RWPE1 (cell line): Measurements from ENCODE around the gene EHD4.

Source experiments
- CTCF ChIA-PET: fragments of 350-600 bp; sonication (Branson Sonifier 250); formaldehyde crosslinking; extraction: SDS; loops from one replicate; lab custom pipeline; 2021; lab: Yijun Ruan, JAX
- POLR2A ChIA-PET: fragments of 400-600 bp; formaldehyde crosslinking; extraction: SDS; loops from one replicate; lab custom pipeline; 2020; ENCODE audit warnings: antibody characterized with exemption; ENCODE audit not compliant: low non-redundant PET; lab: Yijun Ruan, JAX
- DNase-seq: peaks from one replicate; pipeline ENCODE4 v3.0.0; 2012; ENCODE audit warnings: low spot score
- H3K27ac ChIP-seq: fragments of 450-650 bp; 2 replicates; pipeline ENCODE4 v1.5.1; 2017
- CTCF ChIP-seq: fragments of 450-650 bp; conservative IDR thresholded peaks from 2 replicates; pipeline ENCODE4 v1.5.1; 2017; ENCODE audit warnings: low read depth, mild to moderate bottlenecking

EHD4 gene

GRCh38 chr15:41896566-41896965 lies 75.8 kb downstream of the EHD4 start:
- CTCF ChIA-PET, result interaction anchor here (2.5 kb wide), 1 partner anchor 9 kb away, joined by 11 read pairs; no protein-coding TSS in a partner anchor
- POLR2A ChIA-PET, result interaction anchor here (0.6 kb wide), 1 partner anchor 353 kb away, joined by 3 read pairs; the partner anchor contains the start of gene RPAP1
- no peak for DNase-seq
- TF ChIP-seq CTCF, result no peak
- H3K27ac ChIP-seq, result peak overlapping the region; percentile 97

GRCh38 chr15:41895957-41896356 lies 76.4 kb downstream of the EHD4 start:
- TF ChIP-seq CTCF, result no peak
- no peak for DNase-seq
- CTCF ChIA-PET, result interaction anchor here (0.6 to 2.5 kb wide), 2 partner anchors 9 to 71 kb away, joined by 3 to 11 read pairs; no protein-coding TSS in a partner anchor
- peak overlapping the region; percentile 97 for H3K27ac ChIP-seq
- POLR2A ChIA-PET, result interaction anchor here (0.6 to 1.2 kb wide), 2 partner anchors 122 to 352 kb away, joined by 3 to 4 read pairs; partner anchors contain the start of genes MAPKBP1 and RPAP1

- POLR2A ChIA-PET, result interaction anchor here (1.2 kb wide), 1 partner anchor 122 kb away, joined by 4 read pairs; the partner anchor contains the start of gene MAPKBP1
- TF ChIP-seq CTCF, result no peak
- H3K27ac ChIP-seq, result peak overlapping the region; percentile 97
- CTCF ChIA-PET, result interaction anchor here (0.5 to 2.5 kb wide), 4 partner anchors 10 to 94 kb away, joined by 3 to 11 read pairs (median 3); no protein-coding TSS in a partner anchor
- no peak for DNase-seq
Observed at GRCh38 chr15:41895491-41895890, 76.9 kb downstream of the EHD4 start.

GRCh38 chr15:41894791-41895463 lies 77.4 kb downstream of the EHD4 start:
- H3K27ac ChIP-seq, result peak overlapping the region; percentile 97
- DNase-seq, result peak; percentile 93
- POLR2A ChIA-PET, result interaction anchor here (1.1 to 1.2 kb wide), 2 partner anchors 24 to 121 kb away, joined by 4 read pairs; partner anchors contain the start of gene MAPKBP1
- TF ChIP-seq CTCF, result no peak
- CTCF ChIA-PET, result interaction anchor here (0.5 to 2.5 kb wide), 5 partner anchors 10 to 95 kb away, joined by 3 to 11 read pairs (median 3); no protein-coding TSS in a partner anchor

- no peak for DNase-seq
- H3K27ac ChIP-seq, result peak overlapping the region; percentile 97
- no peak; the same call in 1 of the 2 replicates for TF ChIP-seq CTCF
- ChIA-PET CTCF (interaction anchor here (1.0 to 2.5 kb wide), 2 partner anchors 11 to 22 kb away, joined by 5 to 11 read pairs; no protein-coding TSS in a partner anchor), POLR2A (interaction anchor here (1.1 kb wide), 1 partner anchor 24 kb away, joined by 4 read pairs; no protein-coding TSS in a partner anchor)
Observed at GRCh38 chr15:41894251-41894790, 78.0 kb downstream of the EHD4 start.

- no peak for DNase-seq
- ChIA-PET CTCF (interaction anchor here (0.6 to 2.5 kb wide), 5 partner anchors 11 to 48 kb away, joined by 3 to 11 read pairs (median 4); no protein-coding TSS in a partner anchor), POLR2A (no interaction called here)
- peak within 1 kb of the TSS; percentile 97 for H3K27ac ChIP-seq
- TF ChIP-seq CTCF, result no peak
Observed at GRCh38 chr15:41893422-41894250, 78.7 kb downstream of the EHD4 start, which contains the start of gene SPTBN5. Gene SPTBN5, minus strand, starts transcription at chr15:41894053. Its CDS starts 556 bp downstream, at chr15:41893497.
